HL-60 (cell line): ENCODE results near the gene CCDC116.

Experiments used
- DNase-seq, 2 experiments: peaks; one replicate each; pipeline ENCODE4 v3.0.0-alpha.2; 2010 to 2020; ENCODE audit warnings: low read depth in 1 of 2, low spot score in 1 of 2
- H3K27ac ChIP-seq: fragments of 250-450 bp; sonication (Bioruptor Pico); replicated peaks from 2 replicates; pipeline ENCODE4 v1.5.1; 2020; ENCODE audit warnings: mild to moderate bottlenecking, moderate library complexity
- H3K27me3 ChIP-seq: fragments of 250-450 bp; sonication (Bioruptor Pico); 2 replicates; pipeline ENCODE4 v1.5.1; 2021; ENCODE audit warnings: mild to moderate bottlenecking, moderate library complexity; ENCODE audit not compliant: insufficient read depth, poor library complexity, severe bottlenecking
- H3K4me3 ChIP-seq: replicated peaks from 2 replicates; pipeline ENCODE4 v1.5.1; 2011; ENCODE audit warnings: mild to moderate bottlenecking, control low read depth, low read length; ENCODE audit not compliant: insufficient read depth
- GABPA ChIP-seq: IDR thresholded peaks from 2 replicates; pipeline ENCODE4 v1.6.1; 2012; ENCODE audit warnings: low read depth
- POLR2AphosphoS5 ChIP-seq: IDR thresholded peaks from 2 replicates; pipeline ENCODE4 v1.6.1; 2012; ENCODE audit warnings: low read depth
- SPI1 ChIP-seq: IDR thresholded peaks from 2 replicates; pipeline ENCODE4 v1.6.1; 2012; ENCODE audit warnings: low read depth, mild to moderate bottlenecking, borderline replicate concordance
- TF ChIP-seq, protein P1 (sequence below): IDR thresholded peaks from one replicate; pipeline ENCODE4 v1.5.1; 2011; ENCODE audit warnings: low read length, control low read depth, inconsistent platforms; ENCODE audit not compliant: insufficient read depth
- TF ChIP-seq, protein P2 (sequence below): IDR thresholded peaks from 2 replicates; pipeline ENCODE4 v1.6.1; 2012; ENCODE audit warnings: low read depth; ENCODE audit not compliant: insufficient replicate concordance

The CCDC116 gene

DNA sequence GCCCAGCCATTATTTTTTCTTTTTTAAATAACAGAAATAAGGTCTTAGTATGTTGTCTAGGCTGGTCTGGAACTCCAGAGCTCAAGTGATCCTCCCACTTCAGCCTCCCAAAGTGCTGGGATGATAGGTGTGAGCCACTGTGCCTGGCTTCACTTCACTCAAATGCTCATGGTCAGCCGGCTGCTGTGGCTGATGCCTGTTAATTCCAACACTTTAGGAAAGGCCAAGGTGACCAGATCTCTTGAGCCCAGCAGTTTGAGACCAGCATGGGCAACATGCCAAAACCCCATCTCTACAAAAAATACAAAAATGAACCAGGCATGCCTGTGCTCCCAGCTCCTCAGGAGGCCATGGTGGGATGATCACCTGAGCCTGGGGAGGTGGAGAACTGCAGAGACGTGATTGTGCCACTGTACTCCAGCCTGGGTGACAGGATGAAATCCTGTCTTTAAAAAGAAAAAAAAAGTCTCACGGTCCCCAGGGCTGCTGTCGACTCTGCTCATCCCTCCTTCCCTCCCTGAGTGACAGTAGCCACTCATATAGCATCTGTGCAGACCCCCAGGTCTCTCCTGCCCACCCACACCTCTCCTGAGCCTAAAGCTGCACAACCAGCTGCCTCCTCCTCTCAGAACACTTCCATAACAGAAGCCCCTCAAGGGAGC, 6.4 kb upstream of the CCDC116 start:
- peak overlapping the region; percentile 16; the same call in 1 of the 2 replicates for H3K27ac ChIP-seq
- no peak for DNase-seq
- no peak overlapping the region for H3K4me3 ChIP-seq

DNA sequence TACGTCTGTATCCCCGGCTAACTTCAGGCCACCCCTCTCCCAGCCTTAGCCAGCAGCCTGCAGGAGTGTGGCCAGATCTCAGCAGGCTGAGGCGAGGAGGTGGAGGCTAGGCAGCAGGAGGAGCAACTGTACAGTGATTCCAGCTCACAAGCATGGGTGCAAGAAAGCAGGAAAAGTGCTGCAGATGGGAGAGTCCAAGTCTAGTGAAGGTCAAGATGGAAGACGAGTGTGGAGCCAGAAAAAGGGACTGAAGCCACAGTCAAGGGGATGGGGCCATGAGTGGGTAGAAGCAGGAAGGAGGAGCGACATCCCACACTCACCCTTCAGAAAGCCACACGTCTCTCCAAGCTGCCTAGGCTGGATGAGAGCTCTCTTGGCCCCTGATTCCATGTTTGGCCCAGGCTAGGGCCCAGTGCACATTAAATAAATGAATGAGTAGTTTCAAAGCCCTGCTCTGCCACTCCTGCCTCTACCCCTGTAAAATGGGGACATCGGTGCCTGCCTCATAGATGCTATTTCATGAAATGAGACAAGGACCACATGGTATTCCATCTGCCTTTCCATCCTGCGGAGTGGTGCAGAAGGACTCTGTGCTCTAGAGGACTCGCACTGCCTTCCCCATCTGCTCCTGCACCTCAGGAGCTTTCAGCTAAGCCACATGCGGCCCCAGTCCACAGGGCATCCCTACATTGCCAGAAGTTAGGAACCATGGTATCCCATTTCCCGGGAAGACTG, 5.7 kb upstream of the CCDC116 start:
- Histone ChIP-seq H3K27ac (0 out of 2 replicates have a peak overlapping the region, but pooled peaks have one; percentile 16), H3K27me3 (no peaks in the 10 kb centered on the region), H3K4me3 (0 out of 2 replicates have a peak overlapping the region, but pooled peaks have one; percentile 1)
- DNase-seq: no peak
- TF ChIP-seq, protein P1, sequence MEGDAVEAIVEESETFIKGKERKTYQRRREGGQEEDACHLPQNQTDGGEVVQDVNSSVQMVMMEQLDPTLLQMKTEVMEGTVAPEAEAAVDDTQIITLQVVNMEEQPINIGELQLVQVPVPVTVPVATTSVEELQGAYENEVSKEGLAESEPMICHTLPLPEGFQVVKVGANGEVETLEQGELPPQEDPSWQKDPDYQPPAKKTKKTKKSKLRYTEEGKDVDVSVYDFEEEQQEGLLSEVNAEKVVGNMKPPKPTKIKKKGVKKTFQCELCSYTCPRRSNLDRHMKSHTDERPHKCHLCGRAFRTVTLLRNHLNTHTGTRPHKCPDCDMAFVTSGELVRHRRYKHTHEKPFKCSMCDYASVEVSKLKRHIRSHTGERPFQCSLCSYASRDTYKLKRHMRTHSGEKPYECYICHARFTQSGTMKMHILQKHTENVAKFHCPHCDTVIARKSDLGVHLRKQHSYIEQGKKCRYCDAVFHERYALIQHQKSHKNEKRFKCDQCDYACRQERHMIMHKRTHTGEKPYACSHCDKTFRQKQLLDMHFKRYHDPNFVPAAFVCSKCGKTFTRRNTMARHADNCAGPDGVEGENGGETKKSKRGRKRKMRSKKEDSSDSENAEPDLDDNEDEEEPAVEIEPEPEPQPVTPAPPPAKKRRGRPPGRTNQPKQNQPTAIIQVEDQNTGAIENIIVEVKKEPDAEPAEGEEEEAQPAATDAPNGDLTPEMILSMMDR: no peak
- no peak for TF ChIP-seq SPI1
- no peak for TF ChIP-seq GABPA
- TF ChIP-seq POLR2AphosphoS5: peak; percentile 57; the same call in 1 of the 2 replicates
- TF ChIP-seq, protein P2, sequence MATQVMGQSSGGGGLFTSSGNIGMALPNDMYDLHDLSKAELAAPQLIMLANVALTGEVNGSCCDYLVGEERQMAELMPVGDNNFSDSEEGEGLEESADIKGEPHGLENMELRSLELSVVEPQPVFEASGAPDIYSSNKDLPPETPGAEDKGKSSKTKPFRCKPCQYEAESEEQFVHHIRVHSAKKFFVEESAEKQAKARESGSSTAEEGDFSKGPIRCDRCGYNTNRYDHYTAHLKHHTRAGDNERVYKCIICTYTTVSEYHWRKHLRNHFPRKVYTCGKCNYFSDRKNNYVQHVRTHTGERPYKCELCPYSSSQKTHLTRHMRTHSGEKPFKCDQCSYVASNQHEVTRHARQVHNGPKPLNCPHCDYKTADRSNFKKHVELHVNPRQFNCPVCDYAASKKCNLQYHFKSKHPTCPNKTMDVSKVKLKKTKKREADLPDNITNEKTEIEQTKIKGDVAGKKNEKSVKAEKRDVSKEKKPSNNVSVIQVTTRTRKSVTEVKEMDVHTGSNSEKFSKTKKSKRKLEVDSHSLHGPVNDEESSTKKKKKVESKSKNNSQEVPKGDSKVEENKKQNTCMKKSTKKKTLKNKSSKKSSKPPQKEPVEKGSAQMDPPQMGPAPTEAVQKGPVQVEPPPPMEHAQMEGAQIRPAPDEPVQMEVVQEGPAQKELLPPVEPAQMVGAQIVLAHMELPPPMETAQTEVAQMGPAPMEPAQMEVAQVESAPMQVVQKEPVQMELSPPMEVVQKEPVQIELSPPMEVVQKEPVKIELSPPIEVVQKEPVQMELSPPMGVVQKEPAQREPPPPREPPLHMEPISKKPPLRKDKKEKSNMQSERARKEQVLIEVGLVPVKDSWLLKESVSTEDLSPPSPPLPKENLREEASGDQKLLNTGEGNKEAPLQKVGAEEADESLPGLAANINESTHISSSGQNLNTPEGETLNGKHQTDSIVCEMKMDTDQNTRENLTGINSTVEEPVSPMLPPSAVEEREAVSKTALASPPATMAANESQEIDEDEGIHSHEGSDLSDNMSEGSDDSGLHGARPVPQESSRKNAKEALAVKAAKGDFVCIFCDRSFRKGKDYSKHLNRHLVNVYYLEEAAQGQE: no peak

More for the DNA sequence above, 6.4 kb upstream of the CCDC116 start:
- H3K27me3 ChIP-seq: no peaks in the 10 kb centered on the region
- TF ChIP-seq SPI1 (no peak), GABPA (no peak), POLR2AphosphoS5 (no peak; the same call in 1 of the 2 replicates)
- TF ChIP-seq, protein P1: no peak
- TF ChIP-seq, protein P2: no peak

DNA sequence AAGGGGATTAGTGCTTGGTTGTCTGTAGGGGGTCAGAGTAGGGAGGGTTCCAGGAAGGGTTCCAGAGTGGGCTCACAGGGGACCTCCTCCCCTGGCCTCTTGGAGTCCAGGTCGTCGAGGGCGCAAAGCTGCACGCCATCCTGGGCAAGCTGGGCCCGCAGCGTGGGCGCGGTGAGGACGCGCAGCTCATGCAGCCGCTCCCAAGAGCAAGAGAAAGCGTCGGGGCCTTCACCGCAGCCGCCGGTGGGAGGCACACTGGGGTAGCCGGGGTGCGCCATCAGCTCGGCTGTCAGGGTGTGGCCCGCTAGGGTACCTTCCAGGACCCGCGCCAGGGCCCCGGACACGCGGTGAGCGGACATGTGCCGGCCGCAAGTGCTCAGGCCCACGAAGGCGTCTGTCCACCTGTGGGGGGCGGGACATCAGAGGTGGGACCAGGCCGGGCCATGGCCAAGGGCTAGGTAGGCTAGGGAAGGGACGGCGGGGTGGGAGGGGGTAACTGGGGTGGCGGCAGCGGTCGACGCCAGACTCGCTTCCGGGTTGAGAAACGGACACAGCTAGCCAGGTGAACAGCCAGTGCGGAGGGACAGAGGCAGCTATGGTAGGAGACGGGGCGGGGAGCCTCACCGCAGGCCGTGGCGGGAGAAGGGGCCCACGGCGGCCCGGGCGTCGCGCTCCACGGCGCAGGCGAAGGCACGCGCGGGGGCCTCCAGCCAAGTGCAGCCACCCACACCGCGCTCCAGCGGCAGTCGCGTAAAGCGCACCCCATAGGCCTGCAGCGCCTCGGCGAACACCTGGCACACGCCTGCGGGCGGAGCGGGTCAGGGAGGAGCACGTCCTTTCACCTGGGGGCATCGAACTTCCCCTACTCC, 3.9 kb upstream of the CCDC116 start:
- H3K27me3 ChIP-seq: no peaks in the 10 kb centered on the region
- peak overlapping the region; percentile 95 for H3K27ac ChIP-seq
- H3K4me3 ChIP-seq: peak overlapping the region; percentile 88
- TF ChIP-seq POLR2AphosphoS5: no peak
- peak; percentile 49 to 59 for DNase-seq
